Neural cell (in vitro differentiated cells): ENCODE measurements around the gene GTF2F1.

ENCODE experiments used
- EZH2 ChIP-seq: fragments of 200-600, 300-800 bp; shearing (Covaris generic), sonication (generic); IDR thresholded peaks from 2 replicates; pipeline ENCODE4 v1.6.1; 2014; ENCODE audit warnings: antibody characterized with exemption, low read length, borderline replicate concordance, mild to moderate bottlenecking; ENCODE audit not compliant: insufficient read depth, poor library complexity, severe bottlenecking
- POLR2AphosphoS5 ChIP-seq: IDR thresholded peaks from 2 replicates; pipeline ENCODE4 v1.6.1; 2012
- TF ChIP-seq, protein P1 (sequence below): fragments of 450-650 bp; IDR thresholded peaks from 2 replicates; pipeline ENCODE4 v1.5.1; 2014; ENCODE audit warnings: antibody characterized with exemption, mild to moderate bottlenecking, moderate library complexity; ENCODE audit not compliant: poor library complexity, severe bottlenecking

DNA sequence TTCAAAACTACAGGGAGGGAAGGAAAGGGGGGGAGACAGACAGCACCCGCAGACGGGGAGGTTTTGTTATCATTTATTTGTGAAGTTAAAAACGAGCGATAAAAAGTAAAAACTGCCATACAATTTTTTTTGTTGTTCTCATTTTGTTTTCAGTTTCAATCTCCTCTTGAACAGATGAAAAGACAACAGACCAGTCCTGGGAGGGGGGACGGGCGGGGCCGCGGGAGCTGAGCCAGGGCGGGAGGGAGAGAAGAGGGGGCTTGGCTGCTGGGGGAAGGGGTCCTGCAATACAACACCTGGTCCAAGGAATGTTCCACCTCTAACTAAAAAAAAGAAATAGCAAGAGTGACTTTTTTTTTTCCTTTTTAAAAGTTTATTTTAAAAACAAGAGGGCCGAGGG lies 20.3 kb upstream of the GTF2F1 start:
- TF ChIP-seq, protein P1, sequence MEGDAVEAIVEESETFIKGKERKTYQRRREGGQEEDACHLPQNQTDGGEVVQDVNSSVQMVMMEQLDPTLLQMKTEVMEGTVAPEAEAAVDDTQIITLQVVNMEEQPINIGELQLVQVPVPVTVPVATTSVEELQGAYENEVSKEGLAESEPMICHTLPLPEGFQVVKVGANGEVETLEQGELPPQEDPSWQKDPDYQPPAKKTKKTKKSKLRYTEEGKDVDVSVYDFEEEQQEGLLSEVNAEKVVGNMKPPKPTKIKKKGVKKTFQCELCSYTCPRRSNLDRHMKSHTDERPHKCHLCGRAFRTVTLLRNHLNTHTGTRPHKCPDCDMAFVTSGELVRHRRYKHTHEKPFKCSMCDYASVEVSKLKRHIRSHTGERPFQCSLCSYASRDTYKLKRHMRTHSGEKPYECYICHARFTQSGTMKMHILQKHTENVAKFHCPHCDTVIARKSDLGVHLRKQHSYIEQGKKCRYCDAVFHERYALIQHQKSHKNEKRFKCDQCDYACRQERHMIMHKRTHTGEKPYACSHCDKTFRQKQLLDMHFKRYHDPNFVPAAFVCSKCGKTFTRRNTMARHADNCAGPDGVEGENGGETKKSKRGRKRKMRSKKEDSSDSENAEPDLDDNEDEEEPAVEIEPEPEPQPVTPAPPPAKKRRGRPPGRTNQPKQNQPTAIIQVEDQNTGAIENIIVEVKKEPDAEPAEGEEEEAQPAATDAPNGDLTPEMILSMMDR = no peak
- TF ChIP-seq POLR2AphosphoS5 (no peak), EZH2 (no peak)
